Measurements from ENCODE around the gene ELFN2.

DNA sequence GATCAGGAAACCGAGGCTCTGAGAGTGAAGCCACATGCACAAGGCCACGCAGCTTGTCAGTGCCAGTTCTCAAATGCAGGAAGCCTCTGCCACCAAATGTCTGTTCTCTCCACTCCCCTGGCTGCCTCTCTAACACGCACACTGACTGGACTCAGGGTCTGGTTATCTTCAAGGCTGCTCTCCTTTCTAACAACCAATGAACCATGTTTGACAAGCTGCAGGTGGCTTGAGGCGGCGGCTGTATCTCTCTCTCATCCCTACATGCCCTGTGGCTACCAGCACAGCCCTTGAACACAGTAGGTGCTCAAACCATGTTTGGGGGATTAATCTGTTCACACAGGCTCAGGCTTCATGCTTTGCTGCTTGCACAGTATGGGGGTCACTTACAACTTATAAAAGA lies 35.2 kb upstream of the ELFN2 start:
- no peak for TF ChIP-seq CTCF (IDR thresholded peaks at IDR 0.05)
- TF ChIP-seq POLR2AphosphoS5 (IDR thresholded peaks at IDR 0.05): no peak

Data from breast epithelium (tissue), 3 donors.